ENCODE measurements around the gene GABBR2. TPM values are rescaled to one million over a fixed set of nuclear protein-coding genes. Genes with fewer than 3 reads are reported as not detected.

GABBR2 gene
- total RNA-seq, 1 experiment from 2014 or later: 0.33 TPM

DNA sequence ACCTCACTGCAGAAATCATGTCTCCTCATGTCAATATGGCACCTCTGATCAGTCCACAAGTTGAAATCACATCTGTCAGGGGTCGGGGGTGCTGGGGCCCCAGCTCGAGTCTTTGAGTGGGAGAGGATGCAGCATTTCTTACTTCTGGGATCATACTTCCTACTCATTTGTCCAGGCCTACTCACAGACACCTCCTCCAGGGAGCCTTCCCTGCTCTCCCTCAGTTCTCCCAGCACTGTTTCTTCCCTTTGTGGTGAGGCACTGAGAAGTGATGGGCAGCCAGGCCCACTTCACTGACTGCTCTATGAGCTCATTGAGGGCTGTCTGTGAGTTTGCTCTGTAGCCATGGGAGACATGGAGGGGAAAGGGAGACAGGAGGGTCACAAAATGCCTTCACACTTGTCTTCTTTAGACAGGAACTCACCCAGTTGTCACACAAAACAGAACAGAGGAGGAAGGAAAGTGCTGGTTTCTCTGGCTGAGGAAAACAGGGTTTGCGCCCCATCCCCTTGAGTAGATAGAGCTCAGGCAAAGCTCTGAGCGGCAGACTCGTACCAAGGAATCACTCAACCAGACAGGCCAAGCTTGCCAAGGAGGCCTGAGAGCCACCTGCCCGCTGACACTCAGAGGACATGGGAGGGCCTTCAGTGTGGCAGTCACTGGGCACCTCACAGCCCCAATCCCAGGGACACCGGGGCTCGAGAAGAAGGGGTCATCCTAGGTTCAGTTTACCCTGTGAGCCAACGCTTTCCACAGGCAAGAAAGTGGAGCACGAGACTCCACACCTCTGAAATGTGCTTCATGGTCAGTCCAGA is 152.9 kb downstream of the GABBR2 start:
- CTCF ChIA-PET: no interaction called here
- intact Hi-C loops (cut with micrococcal nuclease; ENCODE audit: unreplicated experiment): no loop called here
- Mint-ChIP-seq H3K27me3 (ENCODE audit: unreplicated experiment) (peaks cover 40% of the 10 kb centered on the region), H3K9me3 (ENCODE audit: low read depth, unreplicated experiment) (no peaks in the 10 kb centered on the region), H3K4me1 (ENCODE audit: low read depth, unreplicated experiment) (no peaks in the 10 kb centered on the region), H3K27ac (ENCODE audit: unreplicated experiment) (no peak overlapping the region), H3K36me3 (ENCODE audit: insufficient read depth, unreplicated experiment) (no peaks in the 10 kb centered on the region), H3K4me3 (ENCODE audit: low read depth, unreplicated experiment) (no peak overlapping the region)
- BruUV-seq (replicated peaks): no TSS peak
- DNase-seq: no peak
- TF ChIP-seq, protein P1, sequence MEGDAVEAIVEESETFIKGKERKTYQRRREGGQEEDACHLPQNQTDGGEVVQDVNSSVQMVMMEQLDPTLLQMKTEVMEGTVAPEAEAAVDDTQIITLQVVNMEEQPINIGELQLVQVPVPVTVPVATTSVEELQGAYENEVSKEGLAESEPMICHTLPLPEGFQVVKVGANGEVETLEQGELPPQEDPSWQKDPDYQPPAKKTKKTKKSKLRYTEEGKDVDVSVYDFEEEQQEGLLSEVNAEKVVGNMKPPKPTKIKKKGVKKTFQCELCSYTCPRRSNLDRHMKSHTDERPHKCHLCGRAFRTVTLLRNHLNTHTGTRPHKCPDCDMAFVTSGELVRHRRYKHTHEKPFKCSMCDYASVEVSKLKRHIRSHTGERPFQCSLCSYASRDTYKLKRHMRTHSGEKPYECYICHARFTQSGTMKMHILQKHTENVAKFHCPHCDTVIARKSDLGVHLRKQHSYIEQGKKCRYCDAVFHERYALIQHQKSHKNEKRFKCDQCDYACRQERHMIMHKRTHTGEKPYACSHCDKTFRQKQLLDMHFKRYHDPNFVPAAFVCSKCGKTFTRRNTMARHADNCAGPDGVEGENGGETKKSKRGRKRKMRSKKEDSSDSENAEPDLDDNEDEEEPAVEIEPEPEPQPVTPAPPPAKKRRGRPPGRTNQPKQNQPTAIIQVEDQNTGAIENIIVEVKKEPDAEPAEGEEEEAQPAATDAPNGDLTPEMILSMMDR (IDR thresholded peaks at IDR 0.05; ENCODE audit: unreplicated experiment): no peak

DNA sequence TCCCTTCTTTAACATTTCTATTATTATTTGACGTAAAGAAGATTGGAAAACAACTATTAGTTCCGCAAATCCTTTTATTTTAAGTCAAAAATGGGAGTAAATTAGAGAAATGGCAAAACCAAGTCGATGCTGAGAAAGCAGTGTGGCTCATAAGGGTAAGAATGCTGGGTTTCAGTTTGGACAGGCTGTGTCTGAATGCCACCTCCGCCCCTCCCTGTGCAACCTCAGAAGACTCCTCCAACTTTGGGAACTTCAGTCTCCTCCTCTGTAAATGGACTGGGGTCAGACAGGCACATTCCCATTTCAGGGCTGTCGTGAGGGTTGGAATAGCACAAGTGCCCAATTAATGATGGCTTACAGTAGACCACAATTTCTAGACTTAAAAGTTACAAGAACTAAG is 154.0 kb downstream of the GABBR2 start:
- H3K4me3 Mint-ChIP-seq (ENCODE audit: low read depth, unreplicated experiment): no peak overlapping the region
- no peak for DNase-seq
- BruUV-seq (replicated peaks): no TSS peak
- CTCF ChIA-PET: no interaction called here
- no peak overlapping the region for H3K27ac Mint-ChIP-seq (ENCODE audit: unreplicated experiment)
- H3K9me3 Mint-ChIP-seq (ENCODE audit: low read depth, unreplicated experiment): no peaks in the 10 kb centered on the region
- H3K27me3 Mint-ChIP-seq (ENCODE audit: unreplicated experiment): peaks cover 40% of the 10 kb centered on the region
- no peaks in the 10 kb centered on the region for H3K4me1 Mint-ChIP-seq (ENCODE audit: low read depth, unreplicated experiment)
- TF ChIP-seq, protein P1 (IDR thresholded peaks at IDR 0.05; ENCODE audit: unreplicated experiment): no peak
- no peaks in the 10 kb centered on the region for H3K36me3 Mint-ChIP-seq (ENCODE audit: insufficient read depth, unreplicated experiment)
- intact Hi-C loops (cut with micrococcal nuclease; ENCODE audit: unreplicated experiment): no loop called here

DNA sequence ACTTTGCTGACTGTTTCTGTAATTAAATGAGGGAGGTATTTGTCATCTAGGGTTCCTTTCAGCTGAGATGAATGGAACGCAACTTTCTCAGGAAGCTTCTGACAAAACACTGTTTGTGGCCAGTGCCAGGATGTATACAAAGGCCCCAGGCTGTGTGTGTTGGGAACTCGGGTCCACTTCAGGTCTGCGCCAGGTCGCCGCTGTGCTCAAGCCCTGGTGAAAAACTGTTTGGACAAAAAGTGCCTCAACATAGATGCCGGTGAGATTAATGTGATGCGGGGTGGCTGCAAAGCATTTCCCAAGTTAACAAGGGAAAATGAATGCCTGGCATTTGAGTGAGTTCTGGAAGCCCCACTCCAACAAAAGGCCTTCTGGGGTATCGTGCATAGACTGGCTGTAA is 156.4 kb downstream of the GABBR2 start:
- H3K27ac Mint-ChIP-seq (ENCODE audit: unreplicated experiment): no peak overlapping the region
- TF ChIP-seq, protein P1 (IDR thresholded peaks at IDR 0.05; ENCODE audit: unreplicated experiment): no peak
- H3K4me1 Mint-ChIP-seq (ENCODE audit: low read depth, unreplicated experiment): no peaks in the 10 kb centered on the region
- peaks cover 33% of the 10 kb centered on the region for H3K27me3 Mint-ChIP-seq (ENCODE audit: unreplicated experiment)
- no peak overlapping the region for H3K4me3 Mint-ChIP-seq (ENCODE audit: low read depth, unreplicated experiment)
- no peak for DNase-seq
- CTCF ChIA-PET: no interaction called here
- intact Hi-C loops (cut with micrococcal nuclease; ENCODE audit: unreplicated experiment): no loop called here
- BruUV-seq (replicated peaks): no TSS peak
- H3K9me3 Mint-ChIP-seq (ENCODE audit: low read depth, unreplicated experiment): no peaks in the 10 kb centered on the region
- no peaks in the 10 kb centered on the region for H3K36me3 Mint-ChIP-seq (ENCODE audit: insufficient read depth, unreplicated experiment)

DNA sequence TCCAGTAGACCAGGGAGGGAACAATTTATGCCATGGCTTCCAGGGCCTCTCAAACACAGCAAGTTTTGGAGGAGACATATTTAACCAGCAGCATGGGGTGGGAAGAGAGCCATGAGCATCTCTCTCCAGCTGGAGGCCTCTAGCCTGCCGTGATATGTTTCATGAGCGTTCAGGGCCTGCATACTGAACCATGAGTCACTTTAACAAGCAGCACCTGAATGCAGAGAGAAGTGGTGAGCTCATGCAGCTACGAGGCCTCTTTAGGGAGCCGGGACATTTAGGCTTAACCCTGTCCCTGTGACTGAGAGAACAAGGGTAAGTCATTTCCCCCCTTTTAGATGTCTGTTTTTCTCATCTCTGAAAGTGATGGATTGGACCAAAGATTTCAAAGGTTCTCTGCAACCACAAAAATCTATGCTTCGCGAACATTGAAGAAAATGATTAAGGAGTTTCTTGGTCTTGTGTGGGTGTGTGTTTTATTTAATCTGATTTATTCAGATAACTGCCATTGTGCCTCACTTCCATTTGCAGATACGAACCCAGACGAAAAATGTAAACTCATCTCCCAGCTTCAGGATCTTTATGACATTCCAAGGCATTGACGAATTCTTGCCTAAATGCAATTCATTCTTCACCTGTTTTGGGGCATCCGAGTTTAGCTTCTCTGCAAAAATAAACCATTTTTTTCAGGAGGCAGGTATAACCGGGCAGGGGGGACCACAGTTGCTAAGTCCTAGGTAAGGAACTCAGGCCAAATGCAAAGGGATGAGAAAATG is 157.0 kb downstream of the GABBR2 start:
- Mint-ChIP-seq H3K36me3 (ENCODE audit: insufficient read depth, unreplicated experiment) (no peaks in the 10 kb centered on the region), H3K27me3 (ENCODE audit: unreplicated experiment) (peaks cover 33% of the 10 kb centered on the region), H3K9me3 (ENCODE audit: low read depth, unreplicated experiment) (no peaks in the 10 kb centered on the region), H3K4me3 (ENCODE audit: low read depth, unreplicated experiment) (no peak overlapping the region), H3K4me1 (ENCODE audit: low read depth, unreplicated experiment) (no peaks in the 10 kb centered on the region), H3K27ac (ENCODE audit: unreplicated experiment) (no peak overlapping the region)
- intact Hi-C loops (cut with micrococcal nuclease; ENCODE audit: unreplicated experiment): no loop called here
- no TSS peak for BruUV-seq (replicated peaks)
- CTCF ChIA-PET: no interaction called here
- TF ChIP-seq, protein P1 (IDR thresholded peaks at IDR 0.05; ENCODE audit: unreplicated experiment): no peak
- no peak for DNase-seq
